Peyer's patch (tissue), 4 donors: Measurements from ENCODE around the gene SLC25A34.

Experiments
- CTCF ChIP-seq, 6 experiments: fragments of 450-650 bp in 4 of 6; fragments of 200-600 bp in 2 of 6; sonication (generic) in 1 of 6; IDR thresholded peaks; one replicate each; pipeline ENCODE4 v1.5.1; 2017 to 2019; ENCODE audit warnings: antibody characterized with exemption in 6 of 6, mild to moderate bottlenecking in 3 of 6, moderate library complexity in 1 of 6
- POLR2A ChIP-seq, 2 donors: fragments of 450-650 bp; IDR thresholded peaks; one replicate each; pipeline ENCODE4 v1.5.1; 2017; ENCODE audit warnings: antibody characterized with exemption in 2 of 2, mild to moderate bottlenecking in 2 of 2, moderate library complexity in 2 of 2

- TF ChIP-seq CTCF (IDR thresholded peaks at IDR 0.05) (no peak), POLR2A (IDR thresholded peaks at IDR 0.05) (no peak)
Observed at GRCh38 chr1:15739259-15739658, 3.2 kb downstream of the SLC25A34 start.
